NB4 (cell line): Measurements from ENCODE around the gene TSPAN32.

Experiments used
- CTCF ChIP-seq: IDR thresholded peaks from one replicate; pipeline ENCODE4 v1.5.1; 2012; ENCODE audit warnings: low read depth, low read length
- MAX ChIP-seq: IDR thresholded peaks from 2 replicates; pipeline ENCODE4 v1.6.1; 2011; ENCODE audit warnings: low read depth, low read length
- POLR2A ChIP-seq: IDR thresholded peaks from 2 replicates; pipeline ENCODE4 v1.6.1; 2011; ENCODE audit warnings: mild to moderate bottlenecking; ENCODE audit not compliant: insufficient read length; ENCODE audit errors: extremely low read depth

- TF ChIP-seq CTCF (no peak), MAX (no peak), POLR2A (no peak)
These were observed 23.3 kb downstream of the TSPAN32 start for GRCh38 chr11:2325123-2325522.
